NCI-H2171 treated with DMSO at 0.1 percent for 48 hours (cell line): ENCODE results near the gene SPG7.

Experiments used
- DNase-seq: peaks from one replicate; lab custom pipeline; 2025; lab: John Stamatoyannopoulos, UW

Gene SPG7

GRCh38 chr16:89485701-89486246 lies 22.4 kb upstream of the SPG7 start:
- no peak for DNase-seq

DNA sequence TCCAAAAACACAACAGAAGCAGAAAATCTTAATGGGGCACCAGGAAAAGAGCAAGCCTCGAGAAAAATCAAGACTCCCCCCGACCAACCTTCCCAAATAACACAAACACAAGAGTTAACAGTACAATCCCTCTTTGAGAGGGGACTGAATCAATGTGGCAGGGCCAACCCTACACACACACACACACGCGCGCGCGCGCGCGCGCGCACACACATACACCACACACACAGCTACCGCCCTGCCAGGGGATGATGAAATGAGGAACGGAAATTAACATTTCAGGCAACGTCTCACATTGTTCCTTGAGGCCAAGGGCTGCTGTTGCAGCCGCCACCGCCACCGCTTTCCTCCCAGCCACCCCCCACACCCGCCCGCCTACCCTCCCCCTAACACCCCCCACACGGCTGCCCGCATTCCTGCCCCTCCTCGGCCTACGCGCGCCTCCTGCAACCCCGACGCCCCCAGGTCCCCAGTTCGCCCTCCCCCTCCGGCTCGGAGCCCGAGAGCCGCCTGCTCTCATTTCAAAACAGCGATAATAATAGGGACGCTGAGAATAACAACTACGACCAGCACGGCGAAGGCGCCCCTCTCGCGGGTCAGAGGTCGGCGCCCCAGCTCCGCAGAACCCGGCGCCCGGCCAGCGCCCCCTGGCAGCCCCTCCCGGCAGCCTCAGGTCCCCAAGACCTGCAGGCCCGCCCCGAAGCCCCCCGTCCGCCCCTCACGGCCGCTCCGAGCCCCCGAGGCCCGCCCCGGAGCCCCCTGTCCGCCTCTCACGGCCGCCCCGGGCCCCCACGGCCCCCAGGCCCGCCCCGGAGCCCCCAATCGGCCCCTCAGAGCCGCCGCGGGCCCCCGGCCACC lies 18.9 kb upstream of the SPG7 start:
- DNase-seq: peak; percentile 64

GRCh38 chr16:89489898-89490438 lies 18.2 kb upstream of the SPG7 start:
- DNase-seq: no peak

DNA sequence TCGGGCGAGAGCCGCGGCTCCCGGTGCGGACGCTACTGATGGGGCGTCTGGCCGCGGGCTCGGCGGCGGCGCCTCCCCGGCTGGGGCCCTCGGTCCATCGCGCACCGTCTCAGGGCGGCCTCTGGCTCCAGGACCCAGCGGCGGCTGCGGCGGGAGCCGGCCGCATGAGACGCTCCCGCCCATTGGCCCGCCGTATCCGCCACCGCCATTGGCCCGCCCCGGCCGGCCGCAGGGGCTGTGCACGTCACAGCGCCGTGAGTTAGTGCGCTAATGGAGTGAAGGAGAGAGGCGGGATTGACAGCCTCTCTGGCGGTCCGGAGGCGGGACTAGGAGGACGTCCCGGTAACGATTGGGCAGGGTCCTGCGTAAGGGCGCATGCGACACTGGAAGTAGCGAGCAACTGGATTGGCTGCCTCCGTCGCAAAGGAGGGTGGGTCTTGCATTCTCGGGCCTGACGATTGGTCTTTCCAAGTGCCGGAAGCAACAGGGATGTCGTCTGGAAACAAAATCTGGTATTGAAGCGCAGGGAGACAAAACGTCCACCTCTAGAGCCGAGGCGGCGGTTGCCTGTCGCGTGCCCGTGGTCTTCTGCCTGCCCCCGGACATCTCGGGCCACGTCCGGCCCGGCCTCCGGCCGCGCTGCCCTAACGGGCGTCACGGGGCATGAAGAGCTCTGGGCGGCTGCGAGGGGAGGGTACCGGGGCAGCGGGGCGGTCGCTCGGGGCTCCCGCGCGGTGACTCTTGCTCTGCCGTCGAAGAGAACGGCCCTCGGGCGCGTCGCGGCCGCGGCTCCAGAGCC lies 17.6 kb upstream of the SPG7 start, which contains the start of gene ANKRD11:
Gene ANKRD11, minus strand, starts transcription at position 123 of the 799 bp plus-strand sequence. CDS start 173,542 bp downstream, outside the sequence.
- peak; percentile 100 for DNase-seq

DNA sequence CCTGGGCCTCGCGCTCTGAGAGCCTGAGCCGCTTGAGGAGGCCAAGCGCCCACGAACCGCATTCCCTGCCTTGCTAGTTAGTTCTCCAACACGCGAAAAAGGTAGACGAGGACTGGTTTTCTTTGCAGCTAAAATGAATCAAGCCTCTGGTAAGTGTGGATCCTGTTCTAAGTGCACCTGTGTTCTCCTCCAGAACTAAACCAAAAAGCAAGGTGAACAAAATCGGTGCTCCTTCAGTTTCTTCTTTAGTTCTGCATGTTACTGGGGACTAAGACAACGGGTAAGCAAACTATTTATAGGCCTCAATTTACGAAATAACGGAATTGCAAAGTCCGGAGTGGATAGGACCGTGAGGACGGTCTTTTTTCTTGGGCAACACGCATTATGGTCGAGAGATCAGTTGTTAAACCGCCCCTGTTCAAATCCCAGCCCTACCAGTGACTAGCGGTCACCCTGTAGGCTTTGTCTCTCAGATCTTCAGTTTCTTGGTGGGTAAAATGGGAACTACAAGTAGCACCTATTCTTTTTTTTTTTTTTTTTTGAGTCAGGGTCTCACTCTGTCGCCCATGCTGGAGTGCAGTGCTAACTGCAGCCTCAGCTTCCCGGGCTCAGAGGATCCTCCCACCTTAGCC lies 16.8 kb upstream of the SPG7 start:
- peak; percentile 34 for DNase-seq

DNA sequence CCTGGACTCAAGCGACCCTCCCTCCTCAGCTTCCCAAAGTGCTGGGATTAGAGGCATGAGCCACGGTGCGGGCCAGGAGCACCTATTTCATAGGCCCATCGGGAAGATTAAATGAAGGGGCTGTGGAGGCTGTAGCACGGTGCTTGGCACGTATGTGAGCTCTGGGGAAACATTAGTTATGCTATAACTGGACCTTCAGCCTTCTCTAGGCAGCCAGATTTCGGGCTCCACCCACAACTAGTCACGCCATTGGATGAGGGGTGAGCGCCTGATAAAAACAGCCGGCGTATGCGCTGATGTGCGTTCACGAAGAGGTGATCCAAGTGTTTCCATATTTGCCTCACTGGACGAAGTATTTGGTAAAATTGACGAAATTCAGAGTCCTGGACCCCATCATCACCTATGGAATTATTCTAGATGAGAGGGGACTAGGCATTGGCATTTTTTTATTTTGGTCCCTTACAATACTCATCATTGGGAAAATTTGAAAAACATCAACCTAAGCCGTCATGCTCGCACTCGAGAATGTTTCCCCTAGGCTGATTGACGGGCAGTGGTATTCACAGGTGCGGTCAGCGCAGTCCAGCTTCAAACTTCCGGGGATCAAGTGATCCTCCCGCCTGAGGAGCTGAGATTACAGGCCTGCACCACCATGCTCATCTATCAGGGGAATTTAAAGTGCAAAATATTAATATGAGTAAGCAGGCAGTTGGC lies 16.1 kb upstream of the SPG7 start:
- no peak for DNase-seq

DNA sequence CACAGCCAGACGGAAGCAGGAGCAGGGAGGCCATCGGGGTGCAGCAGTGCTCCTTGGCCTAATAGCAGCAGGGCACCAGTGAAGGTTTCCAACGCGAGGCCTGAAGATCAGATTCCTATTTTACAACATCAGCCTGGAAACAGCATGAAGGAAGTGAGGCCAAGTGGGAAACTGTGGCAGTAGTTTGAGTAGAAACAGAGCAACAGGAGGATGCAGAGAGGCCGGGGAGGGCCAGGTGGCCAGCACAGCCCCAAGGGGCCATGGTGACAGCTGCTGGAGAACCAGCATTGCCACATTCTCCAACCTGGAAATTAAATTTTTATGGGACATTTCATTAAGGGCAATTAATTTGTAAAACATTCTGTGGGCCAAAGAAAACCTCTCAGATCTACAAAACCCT lies 14.4 kb upstream of the SPG7 start:
- DNase-seq: no peak

DNA sequence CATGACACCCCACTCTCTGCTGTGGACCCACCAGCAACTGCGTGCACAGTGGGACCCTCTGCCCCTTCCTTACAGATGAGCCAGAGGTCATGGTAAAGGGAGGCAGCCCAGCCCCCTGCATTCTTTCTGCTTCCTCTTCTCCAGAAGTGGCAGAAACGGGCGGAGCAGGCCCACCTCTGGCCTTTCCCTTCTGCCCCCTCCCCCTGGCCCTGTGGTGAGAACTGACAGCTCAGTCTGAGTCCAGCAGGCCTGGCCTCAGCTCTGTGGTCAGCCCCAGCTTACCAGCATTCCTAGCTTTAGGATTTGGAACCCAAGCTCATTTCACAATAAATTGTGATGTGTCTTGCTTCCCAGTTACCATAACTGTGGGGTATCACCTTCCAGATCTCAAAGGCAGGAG lies 13.1 kb upstream of the SPG7 start:
- no peak for DNase-seq

DNA sequence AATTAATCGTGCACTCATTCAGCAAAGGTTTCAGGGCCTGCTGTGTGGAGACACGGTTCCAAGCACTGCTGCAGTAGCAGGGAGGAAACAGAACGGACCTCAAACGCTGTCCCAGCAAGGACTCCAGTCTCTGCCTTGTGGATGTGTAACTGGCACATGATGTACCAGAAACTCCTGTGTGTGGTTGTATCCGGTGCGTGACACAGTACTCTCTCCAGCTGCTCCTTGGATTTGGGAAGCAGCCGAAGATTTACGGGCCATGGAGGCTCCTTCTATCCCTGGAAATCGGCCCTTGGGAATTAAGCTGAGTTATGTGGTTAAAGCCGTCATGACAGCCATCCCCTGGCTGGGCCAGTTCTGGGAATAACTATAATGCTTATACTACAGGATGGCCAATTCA lies 9.4 kb upstream of the SPG7 start:
- no peak for DNase-seq

DNA sequence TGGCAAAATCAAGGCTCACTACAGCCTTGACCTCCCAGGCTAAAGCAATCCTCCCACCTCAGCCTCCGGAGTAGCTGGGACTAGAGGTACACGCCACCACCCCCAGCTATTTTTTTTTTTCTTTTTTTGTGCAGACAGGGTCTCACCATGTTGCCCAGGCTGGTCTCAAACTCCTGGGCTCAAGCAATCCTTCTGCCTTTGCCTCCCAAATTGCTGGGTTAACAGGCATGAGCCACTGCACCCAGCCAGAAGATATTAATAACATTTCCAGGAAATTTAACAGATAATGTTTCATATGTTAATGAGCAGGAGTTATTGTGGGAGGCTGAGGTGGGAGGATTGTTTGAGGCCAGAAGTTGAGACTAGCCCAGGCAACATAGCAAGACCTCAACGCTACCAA lies 8.4 kb upstream of the SPG7 start:
- DNase-seq: no peak

DNA sequence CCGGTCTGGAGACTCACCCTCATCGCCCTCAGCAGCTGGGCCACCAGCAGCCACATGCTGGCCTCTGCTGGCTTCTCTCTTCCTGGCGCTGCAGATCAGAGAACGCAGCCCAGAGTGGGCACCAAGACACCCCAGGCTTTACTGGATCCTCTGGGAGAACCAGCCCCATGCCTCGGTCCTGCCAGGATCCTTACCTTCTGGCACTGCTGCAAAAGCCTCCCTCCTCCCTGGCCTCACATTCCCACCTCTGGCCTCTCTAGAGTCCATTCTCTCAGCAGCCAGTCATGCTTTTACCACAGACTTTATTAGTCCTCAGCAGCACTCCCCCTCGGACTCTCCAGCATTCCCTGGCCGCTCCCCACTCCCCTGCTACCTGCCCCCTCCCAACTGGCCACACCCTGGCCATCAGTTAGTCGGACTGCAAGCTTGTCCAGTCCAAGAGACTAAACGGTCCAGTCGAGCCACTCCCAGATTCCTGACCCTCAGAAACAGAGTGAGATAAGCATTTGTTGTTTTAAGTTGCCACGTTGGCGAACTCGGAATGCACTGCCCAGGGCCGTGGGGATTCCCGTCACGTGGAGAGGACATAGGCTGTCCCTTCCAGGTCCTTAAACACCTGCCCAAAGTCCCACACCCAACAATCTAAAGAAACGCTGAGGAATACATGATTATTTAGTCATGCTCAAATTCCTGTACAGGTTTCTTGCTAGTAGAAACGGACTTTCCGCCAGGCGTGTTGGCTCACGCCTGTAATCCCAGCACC lies 5.9 kb upstream of the SPG7 start:
- no peak for DNase-seq

DNA sequence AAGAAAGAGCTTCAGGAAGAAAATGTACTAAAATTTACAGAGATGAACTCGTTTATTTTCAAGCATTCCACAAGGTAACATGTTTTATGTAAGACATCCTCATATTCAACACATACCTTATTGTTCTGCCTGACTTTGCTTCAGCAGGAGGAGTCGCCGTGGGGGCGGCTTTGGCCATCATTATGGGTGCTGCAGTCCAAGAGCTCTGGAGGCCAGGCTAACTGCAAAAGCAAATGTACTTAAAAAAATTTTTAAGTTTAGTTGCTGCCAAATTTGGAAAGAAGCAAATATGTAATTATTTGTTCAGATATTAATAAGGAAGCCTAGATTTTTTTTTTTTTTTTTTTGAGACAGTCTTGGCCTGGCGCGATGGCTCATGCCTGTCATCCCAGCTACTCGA lies 4.1 kb upstream of the SPG7 start:
- no peak for DNase-seq

- DNase-seq: peak; percentile 69
These were observed 2.7 kb upstream of the SPG7 start for GRCh38 chr16:89505204-89506112.

- DNase-seq: no peak
These were observed 2.1 kb upstream of the SPG7 start for GRCh38 chr16:89506113-89506504.

GRCh38 chr16:89506791-89507191 lies 1.4 kb upstream of the SPG7 start:
- DNase-seq: no peak

- no peak for DNase-seq
These were observed 879 bp upstream of the SPG7 start for GRCh38 chr16:89507214-89507833.

- DNase-seq: no peak
These were observed 2.3 kb downstream of the SPG7 start for GRCh38 chr16:89510526-89510925.

GRCh38 chr16:89511374-89511773 lies 3.2 kb downstream of the SPG7 start:
- DNase-seq: no peak

DNA sequence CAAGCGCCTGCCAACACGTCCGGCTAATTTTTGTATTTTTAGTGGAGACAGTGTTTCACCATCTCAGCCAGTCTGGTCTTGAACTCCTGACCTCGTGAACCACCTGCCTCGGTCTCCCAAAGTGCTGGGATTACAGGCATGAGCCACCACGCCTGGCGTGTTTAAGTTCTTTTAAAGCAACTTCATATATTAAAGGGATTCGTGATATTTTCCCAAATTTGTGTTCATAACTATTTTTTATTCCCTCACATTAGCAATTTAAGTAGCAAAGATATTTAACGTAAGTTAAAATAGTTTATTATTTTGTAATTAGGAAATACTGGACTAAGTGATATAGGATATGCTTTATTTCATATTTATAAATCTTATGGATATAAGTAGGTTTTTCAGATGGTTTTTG lies 4.2 kb downstream of the SPG7 start:
- DNase-seq: no peak
